PFSK-1 (cell line): ENCODE measurements around the gene STX2.

Source experiments
- POLR2AphosphoS5 ChIP-seq: IDR thresholded peaks from 2 replicates; pipeline ENCODE4 v1.6.1; 2012; ENCODE audit warnings: low read depth, mild to moderate bottlenecking, control low read depth, low read length, moderate library complexity
- TF ChIP-seq, protein P1 (sequence below), 2 experiments: IDR thresholded peaks; 2 replicates each; pipeline versions ENCODE4 v1.6.1 to v1.8.0; 2011 to 2012; ENCODE audit warnings: low read depth in 2 of 2, low read length in 2 of 2, control low read depth in 1 of 2, inconsistent platforms in 1 of 2, mild to moderate bottlenecking in 1 of 2, moderate library complexity in 1 of 2; ENCODE audit not compliant: insufficient read depth in 1 of 2

GRCh38 chr12:130803702-130804101, 35.3 kb downstream of the STX2 start:
- TF ChIP-seq, protein P1, sequence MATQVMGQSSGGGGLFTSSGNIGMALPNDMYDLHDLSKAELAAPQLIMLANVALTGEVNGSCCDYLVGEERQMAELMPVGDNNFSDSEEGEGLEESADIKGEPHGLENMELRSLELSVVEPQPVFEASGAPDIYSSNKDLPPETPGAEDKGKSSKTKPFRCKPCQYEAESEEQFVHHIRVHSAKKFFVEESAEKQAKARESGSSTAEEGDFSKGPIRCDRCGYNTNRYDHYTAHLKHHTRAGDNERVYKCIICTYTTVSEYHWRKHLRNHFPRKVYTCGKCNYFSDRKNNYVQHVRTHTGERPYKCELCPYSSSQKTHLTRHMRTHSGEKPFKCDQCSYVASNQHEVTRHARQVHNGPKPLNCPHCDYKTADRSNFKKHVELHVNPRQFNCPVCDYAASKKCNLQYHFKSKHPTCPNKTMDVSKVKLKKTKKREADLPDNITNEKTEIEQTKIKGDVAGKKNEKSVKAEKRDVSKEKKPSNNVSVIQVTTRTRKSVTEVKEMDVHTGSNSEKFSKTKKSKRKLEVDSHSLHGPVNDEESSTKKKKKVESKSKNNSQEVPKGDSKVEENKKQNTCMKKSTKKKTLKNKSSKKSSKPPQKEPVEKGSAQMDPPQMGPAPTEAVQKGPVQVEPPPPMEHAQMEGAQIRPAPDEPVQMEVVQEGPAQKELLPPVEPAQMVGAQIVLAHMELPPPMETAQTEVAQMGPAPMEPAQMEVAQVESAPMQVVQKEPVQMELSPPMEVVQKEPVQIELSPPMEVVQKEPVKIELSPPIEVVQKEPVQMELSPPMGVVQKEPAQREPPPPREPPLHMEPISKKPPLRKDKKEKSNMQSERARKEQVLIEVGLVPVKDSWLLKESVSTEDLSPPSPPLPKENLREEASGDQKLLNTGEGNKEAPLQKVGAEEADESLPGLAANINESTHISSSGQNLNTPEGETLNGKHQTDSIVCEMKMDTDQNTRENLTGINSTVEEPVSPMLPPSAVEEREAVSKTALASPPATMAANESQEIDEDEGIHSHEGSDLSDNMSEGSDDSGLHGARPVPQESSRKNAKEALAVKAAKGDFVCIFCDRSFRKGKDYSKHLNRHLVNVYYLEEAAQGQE (IDR thresholded peaks at IDR 0.05; ENCODE audit: insufficient read depth in 1 of 2, low read depth in 2 of 2, low read length in 2 of 2), result no peak
- no peak for TF ChIP-seq POLR2AphosphoS5
